PFSK-1 (cell line): ENCODE data around the gene CTNNA3.

Experiments used
- POLR2AphosphoS5 ChIP-seq: IDR thresholded peaks from 2 replicates; pipeline ENCODE4 v1.6.1; 2012; ENCODE audit warnings: low read depth, mild to moderate bottlenecking, control low read depth, low read length, moderate library complexity
- TF ChIP-seq, protein P1 (sequence below), 2 experiments: IDR thresholded peaks; 2 replicates each; pipeline versions ENCODE4 v1.6.1 to v1.8.0; 2011 to 2012; ENCODE audit warnings: low read depth in 2 of 2, low read length in 2 of 2, control low read depth in 1 of 2, inconsistent platforms in 1 of 2, mild to moderate bottlenecking in 1 of 2, moderate library complexity in 1 of 2; ENCODE audit not compliant: insufficient read depth in 1 of 2

DNA sequence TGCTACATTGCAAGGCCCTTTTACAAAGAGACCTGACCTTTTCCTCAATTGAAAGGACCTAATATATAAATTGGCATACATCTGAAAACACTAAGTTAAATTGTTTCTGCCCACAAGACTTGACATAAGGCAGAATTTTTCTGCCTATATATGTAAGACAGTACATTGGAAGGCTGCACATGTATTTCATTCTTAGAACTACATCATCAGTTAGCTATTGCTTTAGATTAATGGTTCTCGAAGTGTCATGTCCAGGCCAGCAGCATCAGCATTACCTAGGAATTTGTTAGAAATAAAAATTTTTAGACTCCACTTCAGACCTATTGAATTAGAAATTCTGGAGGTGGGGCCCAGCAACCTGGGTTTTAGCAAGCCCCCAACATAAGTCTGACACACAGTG, 396.2 kb downstream of the CTNNA3 start:
- TF ChIP-seq POLR2AphosphoS5: no peak
- TF ChIP-seq, protein P1, sequence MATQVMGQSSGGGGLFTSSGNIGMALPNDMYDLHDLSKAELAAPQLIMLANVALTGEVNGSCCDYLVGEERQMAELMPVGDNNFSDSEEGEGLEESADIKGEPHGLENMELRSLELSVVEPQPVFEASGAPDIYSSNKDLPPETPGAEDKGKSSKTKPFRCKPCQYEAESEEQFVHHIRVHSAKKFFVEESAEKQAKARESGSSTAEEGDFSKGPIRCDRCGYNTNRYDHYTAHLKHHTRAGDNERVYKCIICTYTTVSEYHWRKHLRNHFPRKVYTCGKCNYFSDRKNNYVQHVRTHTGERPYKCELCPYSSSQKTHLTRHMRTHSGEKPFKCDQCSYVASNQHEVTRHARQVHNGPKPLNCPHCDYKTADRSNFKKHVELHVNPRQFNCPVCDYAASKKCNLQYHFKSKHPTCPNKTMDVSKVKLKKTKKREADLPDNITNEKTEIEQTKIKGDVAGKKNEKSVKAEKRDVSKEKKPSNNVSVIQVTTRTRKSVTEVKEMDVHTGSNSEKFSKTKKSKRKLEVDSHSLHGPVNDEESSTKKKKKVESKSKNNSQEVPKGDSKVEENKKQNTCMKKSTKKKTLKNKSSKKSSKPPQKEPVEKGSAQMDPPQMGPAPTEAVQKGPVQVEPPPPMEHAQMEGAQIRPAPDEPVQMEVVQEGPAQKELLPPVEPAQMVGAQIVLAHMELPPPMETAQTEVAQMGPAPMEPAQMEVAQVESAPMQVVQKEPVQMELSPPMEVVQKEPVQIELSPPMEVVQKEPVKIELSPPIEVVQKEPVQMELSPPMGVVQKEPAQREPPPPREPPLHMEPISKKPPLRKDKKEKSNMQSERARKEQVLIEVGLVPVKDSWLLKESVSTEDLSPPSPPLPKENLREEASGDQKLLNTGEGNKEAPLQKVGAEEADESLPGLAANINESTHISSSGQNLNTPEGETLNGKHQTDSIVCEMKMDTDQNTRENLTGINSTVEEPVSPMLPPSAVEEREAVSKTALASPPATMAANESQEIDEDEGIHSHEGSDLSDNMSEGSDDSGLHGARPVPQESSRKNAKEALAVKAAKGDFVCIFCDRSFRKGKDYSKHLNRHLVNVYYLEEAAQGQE (IDR thresholded peaks at IDR 0.05; ENCODE audit: insufficient read depth in 1 of 2, low read depth in 2 of 2, low read length in 2 of 2): no peak
